ENCODE data around the gene GPR137. TPM values are rescaled to one million over a fixed set of nuclear protein-coding genes. Genes with fewer than 3 reads are reported as not detected.
A peak's percentile ranks its signal among the peaks of the same experiment; 100 is the strongest.

The GPR137 gene
- total RNA-seq, 3 donors from 2014 or later = 43.1 to 46.2 (median 43.9) TPM

- ATAC-seq = no peak
Observed at GRCh38 chr11:64265176-64266160, 20.2 kb upstream of the GPR137 start.

GRCh38 chr11:64266339-64266738, 19.3 kb upstream of the GPR137 start:
- Mint-ChIP-seq H3K27me3 (ENCODE audit: low read depth) (no peaks in the 10 kb centered on the region), H3K4me1 (ENCODE audit: low read depth) (peaks cover 12% of the 10 kb centered on the region), H3K9me3 (no peaks in the 10 kb centered on the region), H3K36me3 (ENCODE audit: insufficient read depth) (peaks cover 2% of the 10 kb centered on the region), H3K4me3 (no peak overlapping the region)
- DNase-seq (no peak), ATAC-seq (no peak)

More at GRCh38 chr11:64265176-64266160, 20.2 kb upstream of the GPR137 start:
- DNase-seq = no peak
- no peak overlapping the region for H3K4me3 Mint-ChIP-seq
- H3K9me3 Mint-ChIP-seq = no peaks in the 10 kb centered on the region
- peaks cover 12% of the 10 kb centered on the region for H3K4me1 Mint-ChIP-seq (ENCODE audit: low read depth)
- no peaks in the 10 kb centered on the region for H3K27me3 Mint-ChIP-seq (ENCODE audit: low read depth)
- H3K36me3 Mint-ChIP-seq (ENCODE audit: insufficient read depth) = peaks cover 2% of the 10 kb centered on the region

- ATAC-seq (no peak), DNase-seq (no peak)
- no peaks in the 10 kb centered on the region for H3K27me3 Mint-ChIP-seq (ENCODE audit: low read depth)
- H3K4me1 Mint-ChIP-seq (ENCODE audit: low read depth) = peaks cover 14% of the 10 kb centered on the region
- H3K4me3 Mint-ChIP-seq = no peak overlapping the region
- H3K36me3 Mint-ChIP-seq (ENCODE audit: insufficient read depth) = peaks cover 2% of the 10 kb centered on the region
- H3K9me3 Mint-ChIP-seq = no peaks in the 10 kb centered on the region
Observed at GRCh38 chr11:64267207-64267945, 18.3 kb upstream of the GPR137 start.

GRCh38 chr11:64268025-64268892, 17.4 kb upstream of the GPR137 start:
- peaks cover 14% of the 10 kb centered on the region for H3K4me1 Mint-ChIP-seq (ENCODE audit: low read depth)
- no peaks in the 10 kb centered on the region for H3K36me3 Mint-ChIP-seq (ENCODE audit: insufficient read depth)
- H3K27me3 Mint-ChIP-seq (ENCODE audit: low read depth) = no peaks in the 10 kb centered on the region
- no peak for DNase-seq
- no peaks in the 10 kb centered on the region for H3K9me3 Mint-ChIP-seq
- ATAC-seq = no peak
- peak overlapping the region; percentile 93 for H3K4me3 Mint-ChIP-seq

- peaks cover 14% of the 10 kb centered on the region for H3K4me1 Mint-ChIP-seq (ENCODE audit: low read depth)
- DNase-seq = no peak
- ATAC-seq = peak; percentile 5 to 7
- H3K4me3 Mint-ChIP-seq = peak overlapping the region; percentile 93
- H3K36me3 Mint-ChIP-seq (ENCODE audit: insufficient read depth) = no peaks in the 10 kb centered on the region
- H3K9me3 Mint-ChIP-seq = no peaks in the 10 kb centered on the region
- no peaks in the 10 kb centered on the region for H3K27me3 Mint-ChIP-seq (ENCODE audit: low read depth)
Observed at GRCh38 chr11:64268893-64269539, 16.6 kb upstream of the GPR137 start.

GRCh38 chr11:64269540-64270220, 16.0 kb upstream of the GPR137 start:
- no peaks in the 10 kb centered on the region for H3K9me3 Mint-ChIP-seq
- ATAC-seq (peak; percentile 83 to 85), DNase-seq (peak; percentile 97)
- peak overlapping the region; percentile 93 for H3K4me3 Mint-ChIP-seq
- H3K4me1 Mint-ChIP-seq (ENCODE audit: low read depth) = peaks cover 14% of the 10 kb centered on the region
- no peaks in the 10 kb centered on the region for H3K36me3 Mint-ChIP-seq (ENCODE audit: insufficient read depth)
- no peaks in the 10 kb centered on the region for H3K27me3 Mint-ChIP-seq (ENCODE audit: low read depth)

GRCh38 chr11:64275031-64275800, 10.4 kb upstream of the GPR137 start:
- ATAC-seq (no peak), DNase-seq (no peak)
- Mint-ChIP-seq H3K4me1 (ENCODE audit: low read depth) (peaks cover 3% of the 10 kb centered on the region), H3K36me3 (ENCODE audit: insufficient read depth) (peaks cover 4% of the 10 kb centered on the region), H3K27me3 (ENCODE audit: low read depth) (no peaks in the 10 kb centered on the region), H3K4me3 (no peak overlapping the region), H3K9me3 (no peaks in the 10 kb centered on the region)

GRCh38 chr11:64275841-64276240, 9.8 kb upstream of the GPR137 start:
- Mint-ChIP-seq H3K4me1 (ENCODE audit: low read depth) (peaks cover 2% of the 10 kb centered on the region), H3K36me3 (ENCODE audit: insufficient read depth) (peaks cover 4% of the 10 kb centered on the region), H3K27me3 (ENCODE audit: low read depth) (no peaks in the 10 kb centered on the region), H3K9me3 (no peaks in the 10 kb centered on the region), H3K4me3 (no peak overlapping the region)
- DNase-seq (no peak), ATAC-seq (no peak)

- Mint-ChIP-seq H3K27me3 (ENCODE audit: low read depth) (no peaks in the 10 kb centered on the region), H3K9me3 (no peaks in the 10 kb centered on the region), H3K36me3 (ENCODE audit: insufficient read depth) (peaks cover 10% of the 10 kb centered on the region), H3K4me1 (ENCODE audit: low read depth) (peaks cover 5% of the 10 kb centered on the region), H3K4me3 (no peak overlapping the region)
- ATAC-seq = no peak
- DNase-seq = no peak
Observed at GRCh38 chr11:64276653-64277431, 8.8 kb upstream of the GPR137 start.

GRCh38 chr11:64278576-64279190, 7.0 kb upstream of the GPR137 start:
- ATAC-seq (no peak), DNase-seq (no peak)
- no peak overlapping the region for H3K4me3 Mint-ChIP-seq
- no peaks in the 10 kb centered on the region for H3K9me3 Mint-ChIP-seq
- H3K4me1 Mint-ChIP-seq (ENCODE audit: low read depth) = peaks cover 9% of the 10 kb centered on the region
- no peaks in the 10 kb centered on the region for H3K27me3 Mint-ChIP-seq (ENCODE audit: low read depth)
- H3K36me3 Mint-ChIP-seq (ENCODE audit: insufficient read depth) = peaks cover 10% of the 10 kb centered on the region

- Mint-ChIP-seq H3K9me3 (no peaks in the 10 kb centered on the region), H3K27me3 (ENCODE audit: low read depth) (no peaks in the 10 kb centered on the region), H3K36me3 (ENCODE audit: insufficient read depth) (peaks cover 10% of the 10 kb centered on the region), H3K4me3 (no peak overlapping the region), H3K4me1 (ENCODE audit: low read depth) (peaks cover 14% of the 10 kb centered on the region)
- ATAC-seq (no peak), DNase-seq (no peak)
Observed at GRCh38 chr11:64281957-64282770, 3.5 kb upstream of the GPR137 start.

Data from activated T-cell treated with anti-CD3 and anti-CD28 coated beads, Interleukin-2, amount 50 U/mL, for 4 hours (primary cell).